ENCODE measurements around the gene CDA. TPM values are rescaled to one million over a fixed set of nuclear protein-coding genes. Genes with fewer than 3 reads are reported as not detected.

CDA gene
- total RNA-seq, 4 donors from 2014 or later: 2.3 to 12.2 (median 5.0) TPM

DNA sequence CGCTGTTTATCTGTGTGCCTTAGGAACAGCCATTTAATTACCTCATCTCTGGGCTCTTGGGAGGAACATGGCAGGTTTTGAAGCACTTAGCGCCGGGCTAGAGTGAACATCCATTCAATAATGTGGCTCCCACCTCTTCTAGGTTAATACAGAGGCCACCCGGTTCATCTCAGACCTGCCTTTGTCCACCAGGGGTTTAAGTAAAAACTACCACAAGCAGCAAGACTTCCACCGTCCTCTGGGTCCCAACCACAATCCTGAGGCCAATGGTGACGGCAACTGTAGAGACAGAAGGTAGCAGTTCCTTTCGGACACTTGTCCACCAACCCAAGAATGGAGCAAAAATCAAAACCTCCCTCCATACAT lies 73.2 kb downstream of the CDA start:
- no peak for DNase-seq
- H3K36me3 ChIP-seq: no peaks in the 10 kb centered on the region

DNA sequence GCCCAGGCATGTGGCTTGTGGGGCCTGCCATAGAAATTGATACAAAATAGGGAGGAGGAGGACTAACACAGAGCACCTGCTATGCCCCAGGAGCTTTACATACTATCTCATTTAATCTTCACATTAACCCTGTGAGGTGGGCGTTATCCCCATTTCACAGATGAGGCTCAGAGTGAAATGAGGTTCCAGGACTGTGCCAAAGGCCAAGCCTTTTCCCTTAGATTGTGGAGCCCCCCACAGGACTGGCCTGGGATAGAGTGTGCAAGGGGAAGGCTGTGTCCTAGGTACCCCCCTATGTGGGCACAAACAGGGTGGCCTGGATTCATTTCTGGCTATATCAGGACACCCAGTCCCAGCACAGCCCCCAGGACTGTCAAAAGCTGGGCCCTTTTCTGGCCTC lies 74.5 kb downstream of the CDA start:
- H3K4me3 ChIP-seq: no peak overlapping the region
- no peaks in the 10 kb centered on the region for H3K36me3 ChIP-seq
- H3K27ac ChIP-seq: no peak overlapping the region
- H3K4me1 ChIP-seq: peaks cover 0 to 12% of the 10 kb centered on the region in 2 donors
- no peaks in the 10 kb centered on the region for H3K27me3 ChIP-seq
- no peaks in the 10 kb centered on the region for H3K9me3 ChIP-seq
- no peak for DNase-seq
- intact Hi-C loops (cut with DNase I; ENCODE audit: low total_unique reads): no loop called here
- TF ChIP-seq, protein P1, sequence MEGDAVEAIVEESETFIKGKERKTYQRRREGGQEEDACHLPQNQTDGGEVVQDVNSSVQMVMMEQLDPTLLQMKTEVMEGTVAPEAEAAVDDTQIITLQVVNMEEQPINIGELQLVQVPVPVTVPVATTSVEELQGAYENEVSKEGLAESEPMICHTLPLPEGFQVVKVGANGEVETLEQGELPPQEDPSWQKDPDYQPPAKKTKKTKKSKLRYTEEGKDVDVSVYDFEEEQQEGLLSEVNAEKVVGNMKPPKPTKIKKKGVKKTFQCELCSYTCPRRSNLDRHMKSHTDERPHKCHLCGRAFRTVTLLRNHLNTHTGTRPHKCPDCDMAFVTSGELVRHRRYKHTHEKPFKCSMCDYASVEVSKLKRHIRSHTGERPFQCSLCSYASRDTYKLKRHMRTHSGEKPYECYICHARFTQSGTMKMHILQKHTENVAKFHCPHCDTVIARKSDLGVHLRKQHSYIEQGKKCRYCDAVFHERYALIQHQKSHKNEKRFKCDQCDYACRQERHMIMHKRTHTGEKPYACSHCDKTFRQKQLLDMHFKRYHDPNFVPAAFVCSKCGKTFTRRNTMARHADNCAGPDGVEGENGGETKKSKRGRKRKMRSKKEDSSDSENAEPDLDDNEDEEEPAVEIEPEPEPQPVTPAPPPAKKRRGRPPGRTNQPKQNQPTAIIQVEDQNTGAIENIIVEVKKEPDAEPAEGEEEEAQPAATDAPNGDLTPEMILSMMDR (IDR thresholded peaks at IDR 0.05): no peak
- no peak for TF ChIP-seq POLR2A (IDR thresholded peaks at IDR 0.05)

More for the DNA sequence above, 73.2 kb downstream of the CDA start:
- no peak for TF ChIP-seq POLR2A (IDR thresholded peaks at IDR 0.05)
- TF ChIP-seq, protein P1 (IDR thresholded peaks at IDR 0.05): no peak
- Histone ChIP-seq H3K27ac (peak overlapping the region; percentile 65 to 82), H3K4me1 (peaks cover 0 to 12% of the 10 kb centered on the region in 2 donors), H3K27me3 (no peaks in the 10 kb centered on the region), H3K4me3 (peak overlapping the region; percentile 72 to 76), H3K9me3 (no peaks in the 10 kb centered on the region)
- intact Hi-C loops (cut with DNase I; ENCODE audit: low total_unique reads): no loop called here

DNA sequence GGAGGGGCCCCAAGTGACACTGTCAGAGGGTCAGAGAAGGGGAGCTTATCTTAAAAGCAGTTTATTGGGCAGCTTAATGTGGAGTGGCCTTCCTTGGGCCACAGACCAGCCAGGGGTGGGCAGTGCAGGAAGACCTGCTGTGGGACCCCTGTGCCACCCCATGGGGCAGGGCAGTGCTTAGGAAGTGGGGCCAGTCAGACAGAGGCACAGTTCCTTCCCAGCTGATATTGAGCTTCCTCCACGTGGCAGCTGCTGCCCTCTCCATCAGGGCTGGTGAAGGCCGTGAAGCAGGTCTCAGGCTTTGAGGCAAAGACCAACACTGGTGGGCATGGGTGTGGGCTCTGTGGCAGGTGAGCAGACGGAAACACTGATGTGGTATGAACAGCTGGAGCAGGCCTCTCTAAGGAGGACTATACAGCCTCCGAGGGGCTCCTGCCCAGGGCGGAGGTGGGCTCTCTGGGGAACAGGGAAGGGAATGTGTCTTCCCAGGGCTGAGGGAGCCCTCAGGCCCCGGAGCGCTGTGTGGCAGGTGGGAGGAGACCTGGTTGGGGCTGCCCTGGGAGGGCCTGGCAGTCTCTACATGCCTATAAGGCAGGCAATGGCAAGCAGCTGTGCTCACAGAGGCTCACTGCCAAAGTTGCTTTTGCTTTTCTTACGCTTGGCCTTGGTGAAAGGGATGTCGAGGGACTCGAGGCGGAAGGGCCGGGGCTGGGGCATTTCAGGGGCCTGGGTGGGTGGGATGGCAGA lies 75.2 kb downstream of the CDA start:
- intact Hi-C loops (cut with DNase I; ENCODE audit: low total_unique reads): no loop called here
- peaks cover 0 to 12% of the 10 kb centered on the region in 2 donors for H3K4me1 ChIP-seq

DNA sequence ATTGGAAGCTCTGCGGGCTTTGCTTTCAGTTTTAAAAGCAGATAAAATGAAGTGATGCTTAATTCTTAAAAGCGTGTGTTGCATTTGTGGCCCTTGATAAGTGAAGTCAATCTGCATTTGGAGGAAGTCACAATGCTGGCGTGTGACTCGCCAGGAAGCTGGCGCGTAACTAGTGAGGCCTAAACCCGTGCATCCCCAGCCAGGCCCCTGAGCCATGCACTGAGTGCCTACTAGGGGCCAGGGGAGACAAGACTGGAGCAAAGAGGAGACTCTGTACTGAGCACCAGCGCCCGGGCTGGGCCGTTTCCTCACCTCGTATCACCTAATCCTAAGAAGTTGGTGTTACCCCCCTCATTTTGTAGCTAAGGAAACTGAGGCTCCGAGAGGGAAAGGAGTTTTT lies 76.8 kb downstream of the CDA start:
- DNase-seq: no peak
- TF ChIP-seq, protein P1 (IDR thresholded peaks at IDR 0.05): no peak
- no peak for TF ChIP-seq POLR2A (IDR thresholded peaks at IDR 0.05)
- Histone ChIP-seq H3K27ac (peak overlapping the region in 1 of 2 donors; percentile 21), H3K4me1 (peaks cover 0 to under 1% of the 10 kb centered on the region in 2 donors), H3K36me3 (no peaks in the 10 kb centered on the region), H3K9me3 (no peaks in the 10 kb centered on the region), H3K27me3 (no peaks in the 10 kb centered on the region), H3K4me3 (no peak overlapping the region)
- intact Hi-C loops (cut with DNase I; ENCODE audit: low total_unique reads): no loop called here

More for the DNA sequence above, 75.2 kb downstream of the CDA start:
- Histone ChIP-seq H3K27ac (no peak overlapping the region), H3K4me3 (no peak overlapping the region), H3K36me3 (no peaks in the 10 kb centered on the region), H3K9me3 (no peaks in the 10 kb centered on the region), H3K27me3 (no peaks in the 10 kb centered on the region)
- TF ChIP-seq, protein P1 (IDR thresholded peaks at IDR 0.05): no peak
- no peak for TF ChIP-seq POLR2A (IDR thresholded peaks at IDR 0.05)
- DNase-seq: no peak

DNA sequence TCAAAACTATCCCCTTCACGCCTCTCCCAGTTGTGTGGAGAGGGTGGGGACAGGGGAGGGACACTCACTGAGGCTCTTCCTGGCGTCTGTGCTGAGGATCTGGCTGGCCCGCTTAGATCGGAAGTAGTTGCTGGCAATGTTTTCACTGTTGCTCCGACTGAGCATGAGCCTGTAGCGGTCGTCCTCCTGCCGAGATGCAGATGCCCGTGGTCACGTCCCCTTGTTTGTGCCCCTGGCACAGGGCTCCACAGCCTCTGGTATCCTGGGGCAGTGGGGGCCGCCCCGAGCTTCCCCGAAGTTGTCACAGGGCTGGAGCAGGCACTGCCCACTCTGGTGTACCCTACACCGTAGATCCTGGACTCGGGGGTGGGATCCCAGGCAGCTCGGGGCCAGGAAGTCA lies 77.2 kb downstream of the CDA start:
- intact Hi-C loops (cut with DNase I; ENCODE audit: low total_unique reads): no loop called here
- H3K4me3 ChIP-seq: no peak overlapping the region
- no peaks in the 10 kb centered on the region for H3K36me3 ChIP-seq
- no peaks in the 10 kb centered on the region for H3K9me3 ChIP-seq
- DNase-seq: no peak
- H3K27me3 ChIP-seq: no peaks in the 10 kb centered on the region
- no peak for TF ChIP-seq POLR2A (IDR thresholded peaks at IDR 0.05)
- TF ChIP-seq, protein P1 (IDR thresholded peaks at IDR 0.05): no peak
- H3K27ac ChIP-seq: peak overlapping the region in 1 of 2 donors; percentile 21
- H3K4me1 ChIP-seq: no peaks in the 10 kb centered on the region
